PC-3 (cell line): Measurements from ENCODE around the gene RPS18.

Experiments
- EZH2 ChIP-seq: fragments of 300-600 bp; sonication (generic); IDR thresholded peaks from one replicate; pipeline ENCODE4 v1.6.1; 2017; ENCODE audit warnings: antibody characterized with exemption, mild to moderate bottlenecking, low read length; ENCODE audit not compliant: unreplicated experiment
- EZH2phosphoT487 ChIP-seq: fragments of 300-600 bp; sonication (generic); IDR thresholded peaks from 2 replicates; pipeline ENCODE4 v1.6.1; 2018; ENCODE audit warnings: mild to moderate bottlenecking, antibody characterized with exemption, low read length, borderline replicate concordance
- TF ChIP-seq, protein P1 (sequence below): fragments of 300-600 bp; sonication (generic); conservative IDR thresholded peaks from 2 replicates; pipeline ENCODE4 v1.5.1; 2017; ENCODE audit warnings: antibody characterized with exemption, low read depth, mild to moderate bottlenecking, low read length

- TF ChIP-seq, protein P1, sequence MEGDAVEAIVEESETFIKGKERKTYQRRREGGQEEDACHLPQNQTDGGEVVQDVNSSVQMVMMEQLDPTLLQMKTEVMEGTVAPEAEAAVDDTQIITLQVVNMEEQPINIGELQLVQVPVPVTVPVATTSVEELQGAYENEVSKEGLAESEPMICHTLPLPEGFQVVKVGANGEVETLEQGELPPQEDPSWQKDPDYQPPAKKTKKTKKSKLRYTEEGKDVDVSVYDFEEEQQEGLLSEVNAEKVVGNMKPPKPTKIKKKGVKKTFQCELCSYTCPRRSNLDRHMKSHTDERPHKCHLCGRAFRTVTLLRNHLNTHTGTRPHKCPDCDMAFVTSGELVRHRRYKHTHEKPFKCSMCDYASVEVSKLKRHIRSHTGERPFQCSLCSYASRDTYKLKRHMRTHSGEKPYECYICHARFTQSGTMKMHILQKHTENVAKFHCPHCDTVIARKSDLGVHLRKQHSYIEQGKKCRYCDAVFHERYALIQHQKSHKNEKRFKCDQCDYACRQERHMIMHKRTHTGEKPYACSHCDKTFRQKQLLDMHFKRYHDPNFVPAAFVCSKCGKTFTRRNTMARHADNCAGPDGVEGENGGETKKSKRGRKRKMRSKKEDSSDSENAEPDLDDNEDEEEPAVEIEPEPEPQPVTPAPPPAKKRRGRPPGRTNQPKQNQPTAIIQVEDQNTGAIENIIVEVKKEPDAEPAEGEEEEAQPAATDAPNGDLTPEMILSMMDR = no peak
- TF ChIP-seq EZH2phosphoT487 (no peak), EZH2 (no peak)
These were observed 18.6 kb downstream of the RPS18 start for GRCh38 chr6:33290459-33290858.
